ENCODE data around the gene PSMG3. TPM values are rescaled to one million over a fixed set of nuclear protein-coding genes. Genes with fewer than 3 reads are reported as not detected.

Gene PSMG3
- total RNA-seq, 4 donors from 2014 or later: 36.3 to 42.3 (median 39.5) TPM

GRCh38 chr7:1547777-1548437 is 21.9 kb downstream of the PSMG3 start:
- 65 to 85% methylated on average over 8 to 21 of the region's 35 CpGs for WGBS, 2 donors
- H3K9me3 ChIP-seq: no peaks in the 10 kb centered on the region
- no peak for DNase-seq (ENCODE audit: low spot score in 2 of 2)

GRCh38 chr7:1546909-1547776 is 22.7 kb downstream of the PSMG3 start:
- Histone ChIP-seq H3K9me3 (no peaks in the 10 kb centered on the region), H3K4me1 (no peaks in the 10 kb centered on the region), H3K27me3 (no peaks in the 10 kb centered on the region), H3K36me3 (peaks cover 0 to 40% (median 0%) of the 10 kb centered on the region in 3 donors), H3K4me3 (no peak overlapping the region), H3K27ac (no peak overlapping the region)
- no peak for DNase-seq (ENCODE audit: low spot score in 2 of 2)
- 71 to 83% methylated on average over 10 to 22 of the region's 41 CpGs for WGBS, 2 donors
- TF ChIP-seq EP300 (IDR thresholded peaks at IDR 0.05) (no peak), POLR2A (IDR thresholded peaks at IDR 0.05) (no peak), CTCF (IDR thresholded peaks at IDR 0.05) (no peak)

More at GRCh38 chr7:1547777-1548437, 21.9 kb downstream of the PSMG3 start:
- Histone ChIP-seq H3K4me3 (no peak overlapping the region), H3K36me3 (peaks cover 0 to 32% (median 0%) of the 10 kb centered on the region in 3 donors), H3K27me3 (no peaks in the 10 kb centered on the region), H3K27ac (no peak overlapping the region), H3K4me1 (no peaks in the 10 kb centered on the region)
- TF ChIP-seq POLR2A (IDR thresholded peaks at IDR 0.05) (no peak), EP300 (IDR thresholded peaks at IDR 0.05) (no peak), CTCF (IDR thresholded peaks at IDR 0.05) (no peak)

- WGBS, 2 donors: 83 to 84% methylated on average over 1 to 18 of the region's 28 CpGs
- no peak for DNase-seq (ENCODE audit: low spot score in 2 of 2)
- Histone ChIP-seq H3K9me3 (no peaks in the 10 kb centered on the region), H3K4me3 (no peak overlapping the region), H3K4me1 (no peaks in the 10 kb centered on the region), H3K36me3 (peaks cover 0 to 47% (median 0%) of the 10 kb centered on the region in 3 donors), H3K27me3 (no peaks in the 10 kb centered on the region), H3K27ac (no peak overlapping the region)
- TF ChIP-seq POLR2A (IDR thresholded peaks at IDR 0.05): no peak
- no peak for TF ChIP-seq CTCF (IDR thresholded peaks at IDR 0.05)
- TF ChIP-seq EP300 (IDR thresholded peaks at IDR 0.05): no peak
These were observed 23.4 kb downstream of the PSMG3 start for GRCh38 chr7:1546274-1546908.

- 71 to 81% methylated on average over 31 to 32 of the region's 40 CpGs for WGBS, 2 donors
- TF ChIP-seq POLR2A (IDR thresholded peaks at IDR 0.05): no peak
- no peak for TF ChIP-seq CTCF (IDR thresholded peaks at IDR 0.05)
- no peak for TF ChIP-seq EP300 (IDR thresholded peaks at IDR 0.05)
These were observed 24.2 kb downstream of the PSMG3 start for GRCh38 chr7:1545417-1546246.

More at GRCh38 chr7:1545417-1546246, 24.2 kb downstream of the PSMG3 start:
- Histone ChIP-seq H3K27me3 (no peaks in the 10 kb centered on the region), H3K9me3 (no peaks in the 10 kb centered on the region), H3K36me3 (peaks cover 0 to 55% (median 0%) of the 10 kb centered on the region in 3 donors), H3K27ac (no peak overlapping the region), H3K4me3 (no peak overlapping the region), H3K4me1 (no peaks in the 10 kb centered on the region)
- no peak for DNase-seq (ENCODE audit: low spot score in 2 of 2)
